A673 (cell line): ENCODE results near the gene SHOX.

Experiments
- CTCF ChIP-seq: fragments of 300-800, 200-600 bp; sonication (generic); conservative IDR thresholded peaks from 2 replicates; pipeline ENCODE4 v1.5.1; 2017; ENCODE audit warnings: low read depth, mild to moderate bottlenecking, antibody characterized with exemption, low read length, moderate library complexity, mixed read lengths
- EZH2 ChIP-seq: fragments of 200-600 bp; sonication (generic); IDR thresholded peaks from 2 replicates; pipeline ENCODE4 v1.6.1; 2017; ENCODE audit warnings: borderline replicate concordance, low read depth, mild to moderate bottlenecking, mixed read lengths, antibody characterized with exemption, low read length; ENCODE audit not compliant: poor library complexity, severe bottlenecking

GRCh38 chrX:652341-652741 lies 21.8 kb downstream of the SHOX start:
- TF ChIP-seq CTCF (no peak), EZH2 (no peak)
